Measurements from ENCODE around the gene RAB7A.

The RAB7A gene

GRCh38 chr3:128807186-128807830 is 81.3 kb downstream of the RAB7A start:
- H3K4me3 Mint-ChIP-seq: no peak overlapping the region
- no peaks in the 10 kb centered on the region for H3K9me3 Mint-ChIP-seq
- H3K4me1 Mint-ChIP-seq: peaks cover 36% of the 10 kb centered on the region
- TF ChIP-seq CTCF (IDR thresholded peaks at IDR 0.05): no peak
- peak overlapping the region; percentile 88 for H3K27ac Mint-ChIP-seq
- DNase-seq: no peak
- peaks cover 58% of the 10 kb centered on the region for H3K36me3 Mint-ChIP-seq (ENCODE audit: low read depth)
- H3K27me3 Mint-ChIP-seq (ENCODE audit: low read depth, poor library complexity): no peaks in the 10 kb centered on the region

GRCh38 chr3:128808672-128809071 is 82.7 kb downstream of the RAB7A start:
- Mint-ChIP-seq H3K9me3 (no peaks in the 10 kb centered on the region), H3K27ac (peak overlapping the region; percentile 9), H3K36me3 (ENCODE audit: low read depth) (peaks cover 62% of the 10 kb centered on the region), H3K27me3 (ENCODE audit: low read depth, poor library complexity) (no peaks in the 10 kb centered on the region), H3K4me3 (no peak overlapping the region), H3K4me1 (peaks cover 30% of the 10 kb centered on the region)
- DNase-seq: no peak
- no peak for TF ChIP-seq CTCF (IDR thresholded peaks at IDR 0.05)

GRCh38 chr3:128813097-128813496 is 87.1 kb downstream of the RAB7A start:
- no peaks in the 10 kb centered on the region for H3K27me3 Mint-ChIP-seq (ENCODE audit: low read depth, poor library complexity)
- no peak for DNase-seq
- H3K4me3 Mint-ChIP-seq: no peak overlapping the region
- H3K27ac Mint-ChIP-seq: no peak overlapping the region
- peaks cover 11% of the 10 kb centered on the region for H3K4me1 Mint-ChIP-seq
- peaks cover 87% of the 10 kb centered on the region for H3K36me3 Mint-ChIP-seq (ENCODE audit: low read depth)
- no peak for TF ChIP-seq CTCF (IDR thresholded peaks at IDR 0.05)
- H3K9me3 Mint-ChIP-seq: no peaks in the 10 kb centered on the region

GRCh38 chr3:128814060-128814459 is 88.1 kb downstream of the RAB7A start:
- Mint-ChIP-seq H3K27ac (no peak overlapping the region), H3K9me3 (no peaks in the 10 kb centered on the region), H3K36me3 (ENCODE audit: low read depth) (peaks cover 87% of the 10 kb centered on the region), H3K4me1 (peaks cover 4% of the 10 kb centered on the region), H3K27me3 (ENCODE audit: low read depth, poor library complexity) (no peaks in the 10 kb centered on the region), H3K4me3 (no peak overlapping the region)
- no peak for DNase-seq
- TF ChIP-seq CTCF (IDR thresholded peaks at IDR 0.05): no peak

GRCh38 chr3:128814519-128815317 is 88.7 kb downstream of the RAB7A start:
- Mint-ChIP-seq H3K36me3 (ENCODE audit: low read depth) (peaks cover 87% of the 10 kb centered on the region), H3K27me3 (ENCODE audit: low read depth, poor library complexity) (no peaks in the 10 kb centered on the region), H3K4me1 (no peaks in the 10 kb centered on the region), H3K27ac (no peak overlapping the region), H3K4me3 (no peak overlapping the region), H3K9me3 (no peaks in the 10 kb centered on the region)
- no peak for TF ChIP-seq CTCF (IDR thresholded peaks at IDR 0.05)
- DNase-seq: no peak

All from nephron progenitor cell (in vitro differentiated cells).